ENCODE measurements around the gene CCT3.
"Not testable (repeated sequence)": the region's sequence is repeated elsewhere in the genome, so short reads cannot be mapped to it uniquely, and the experiment has no call there.

The CCT3 gene

DNA sequence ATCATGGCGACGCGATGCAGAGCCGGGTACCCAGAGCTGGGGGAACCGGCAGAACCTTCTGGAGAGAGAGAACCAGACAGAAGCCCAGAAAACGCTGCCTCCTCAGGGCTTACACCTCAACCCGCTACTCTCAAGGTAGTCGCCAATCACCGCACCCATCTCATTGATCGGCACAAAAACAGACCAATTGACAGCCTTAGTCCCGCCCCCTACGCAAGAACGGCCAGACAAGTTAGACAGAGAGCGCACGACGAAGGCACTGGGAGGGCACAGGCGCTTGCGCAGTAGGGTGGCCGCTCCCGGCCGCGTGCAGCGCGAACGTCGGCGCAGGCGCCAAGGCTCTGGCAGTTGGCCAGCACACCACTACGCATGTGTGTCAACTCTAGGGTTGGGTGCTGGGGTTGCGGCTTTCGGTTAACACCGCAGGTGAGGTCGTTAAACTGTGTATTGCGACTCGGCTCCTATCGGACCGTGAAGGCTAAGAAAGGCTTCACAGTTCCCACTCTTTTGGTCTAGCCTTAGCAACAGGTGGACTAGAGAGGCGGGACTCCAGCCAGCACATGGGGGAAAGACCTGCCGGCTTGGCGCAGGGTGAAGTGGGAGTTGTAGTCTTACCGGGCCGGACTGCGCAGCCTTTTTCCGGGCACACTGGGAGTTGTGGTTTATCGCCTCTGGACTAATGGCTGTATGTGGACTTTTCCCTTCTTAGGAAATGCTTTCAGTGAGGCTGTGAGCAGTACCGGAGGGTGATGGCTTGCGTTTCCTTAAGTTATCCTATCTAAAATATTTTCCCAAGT lies at the start of gene CCT3, which contains the start of gene TSACC:
Gene CCT3, minus strand, starts transcription at position 113 of the 797 bp plus-strand sequence. Its CDS starts 108 bp downstream, at position 5.
Gene TSACC, plus strand, starts transcription at position 347 of the 797 bp plus-strand sequence. CDS start 1,232 bp downstream, outside the sequence.
- peak; percentile 100 for DNase-seq

DNA sequence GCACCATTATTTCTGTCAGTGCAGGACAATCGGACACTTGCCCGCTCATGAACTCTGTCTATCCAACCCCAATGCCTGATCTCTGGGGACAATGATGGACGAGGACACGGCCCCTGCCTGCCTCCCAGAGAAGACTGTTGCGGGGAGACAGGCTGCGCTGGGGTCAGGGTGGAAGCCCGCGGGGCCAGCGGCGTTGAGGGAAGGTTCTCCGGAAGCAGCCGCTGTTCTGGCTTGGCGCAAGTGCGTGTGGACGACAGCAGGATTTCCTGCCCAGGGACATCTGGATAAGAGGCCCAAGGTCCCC lies 49.7 kb upstream of the CCT3 start:
- DNase-seq = no peak

DNA sequence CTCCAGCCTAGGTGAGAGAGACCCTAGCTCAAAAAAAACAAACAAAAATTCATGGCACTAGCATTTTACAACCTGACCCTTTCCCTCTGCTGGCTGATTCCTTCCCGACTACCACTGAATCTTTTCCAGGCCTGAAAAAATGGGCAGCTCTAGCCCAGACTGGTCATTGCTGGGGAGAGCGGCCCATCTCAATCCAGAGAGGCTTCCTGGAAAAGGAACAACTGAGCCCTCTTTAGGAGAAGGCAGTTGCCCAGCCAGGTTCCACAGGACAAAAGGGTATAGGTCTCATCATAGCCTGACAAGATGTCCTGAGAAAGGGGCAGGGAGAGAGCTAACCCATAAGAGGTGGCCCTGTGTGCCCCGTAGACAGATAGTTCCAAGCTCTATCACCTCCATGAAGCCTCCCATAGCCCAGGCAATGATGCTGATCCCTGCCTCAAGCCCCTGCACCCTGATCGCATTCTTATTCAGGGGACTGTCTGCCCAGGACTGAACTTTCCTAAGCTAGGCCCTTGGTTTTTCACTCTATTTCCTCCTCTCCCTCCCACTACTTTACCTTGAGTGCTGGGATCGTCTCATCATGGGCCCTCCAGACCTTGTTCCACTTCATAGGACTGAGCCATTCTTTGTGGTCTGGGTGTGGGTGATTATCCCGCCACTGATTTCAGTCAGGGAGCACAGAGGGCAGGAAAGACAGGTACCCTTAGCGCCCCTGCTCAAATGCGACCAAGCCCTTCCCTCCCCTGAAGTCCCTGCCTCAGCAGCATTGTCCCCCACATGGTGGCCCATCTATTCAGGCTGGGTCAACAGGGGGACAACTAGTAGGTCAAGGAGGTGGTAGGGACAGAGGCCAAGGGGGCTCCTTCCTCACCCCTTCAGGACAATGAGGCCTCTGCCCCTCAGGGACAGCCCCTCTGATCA lies 49.1 kb upstream of the CCT3 start:
- DNase-seq = no peak

DNA sequence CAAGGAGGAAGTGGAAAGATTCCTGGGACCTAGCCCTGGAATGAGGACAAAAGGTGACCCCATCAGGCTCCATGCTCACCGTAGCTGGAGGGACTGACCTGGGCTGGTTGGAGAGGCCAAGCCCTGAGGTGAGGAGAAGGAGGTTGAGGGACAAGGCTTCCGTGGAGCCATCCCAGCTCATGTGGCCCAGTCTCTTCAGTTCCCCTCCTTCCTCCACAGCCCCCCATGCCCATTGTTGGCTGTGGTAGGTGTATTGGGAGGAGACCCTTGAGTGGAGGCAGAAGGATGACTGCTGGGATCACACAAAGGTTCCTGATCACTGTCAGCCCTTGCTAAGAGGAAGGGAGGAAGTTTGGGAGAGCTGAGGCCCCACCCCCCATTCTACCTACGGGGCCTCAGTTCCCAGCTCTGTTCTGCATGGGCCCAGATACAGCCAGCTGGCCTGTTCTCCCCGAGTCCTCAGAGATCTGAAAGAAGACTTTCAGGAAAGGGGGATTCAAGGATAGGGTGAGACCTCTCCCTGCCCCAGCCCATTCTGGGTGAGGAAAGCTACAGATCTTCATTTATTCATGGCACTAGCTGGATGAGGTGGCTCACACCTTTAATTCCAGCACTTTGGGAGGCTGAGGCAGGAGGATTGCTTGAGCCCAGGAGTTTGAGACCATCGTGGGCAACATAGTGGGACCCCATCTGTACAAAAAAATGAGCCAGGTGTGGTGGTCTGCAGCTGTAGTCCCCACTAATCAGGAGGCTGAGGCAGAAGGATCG lies 48.2 kb upstream of the CCT3 start:
- no peak for DNase-seq

DNA sequence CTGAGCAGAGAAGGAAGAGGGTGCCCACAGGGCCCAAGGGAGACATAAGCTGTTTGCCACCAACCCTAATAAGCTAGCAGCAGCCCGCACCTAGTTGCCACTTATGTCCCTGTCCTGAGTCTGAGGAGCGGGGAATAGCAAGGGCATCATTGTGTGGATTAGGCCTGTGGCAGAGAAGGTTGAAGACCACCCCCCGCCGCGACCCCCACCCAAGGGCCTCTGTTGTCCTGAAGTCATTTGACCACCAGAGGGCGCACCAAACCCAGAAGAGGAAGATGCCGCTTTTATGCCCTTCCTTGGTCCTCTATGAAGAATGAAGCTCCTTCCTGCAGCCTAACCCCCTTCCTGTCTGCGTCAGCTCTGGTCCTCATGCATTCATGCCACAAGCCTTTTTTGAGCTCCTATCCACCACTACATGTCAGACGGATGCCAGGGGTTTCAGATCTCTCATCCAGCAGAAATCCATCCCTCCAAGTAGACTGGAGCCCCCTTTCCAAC lies 47.5 kb upstream of the CCT3 start:
- peak; percentile 69 for DNase-seq

DNA sequence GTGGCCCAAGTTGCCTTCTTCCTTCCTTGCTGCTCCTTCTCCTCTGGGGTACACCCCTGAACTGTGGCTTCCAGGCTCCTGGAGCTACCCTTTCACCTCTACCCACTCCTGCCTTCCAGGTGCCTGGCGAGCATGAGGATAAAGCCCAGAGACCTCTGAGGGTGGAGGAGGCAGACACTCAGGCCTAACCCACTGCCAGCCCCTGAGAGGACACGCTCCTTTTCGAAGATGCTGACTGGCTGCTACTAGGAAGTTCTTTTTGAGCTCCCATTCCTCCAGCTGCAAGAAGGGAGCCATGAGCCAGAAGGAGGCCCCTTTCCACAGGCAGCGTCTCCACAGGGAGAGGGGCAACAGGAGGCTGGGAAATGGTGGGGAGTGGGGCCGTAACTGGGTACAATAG lies 46.6 kb upstream of the CCT3 start:
- no peak for DNase-seq

DNA sequence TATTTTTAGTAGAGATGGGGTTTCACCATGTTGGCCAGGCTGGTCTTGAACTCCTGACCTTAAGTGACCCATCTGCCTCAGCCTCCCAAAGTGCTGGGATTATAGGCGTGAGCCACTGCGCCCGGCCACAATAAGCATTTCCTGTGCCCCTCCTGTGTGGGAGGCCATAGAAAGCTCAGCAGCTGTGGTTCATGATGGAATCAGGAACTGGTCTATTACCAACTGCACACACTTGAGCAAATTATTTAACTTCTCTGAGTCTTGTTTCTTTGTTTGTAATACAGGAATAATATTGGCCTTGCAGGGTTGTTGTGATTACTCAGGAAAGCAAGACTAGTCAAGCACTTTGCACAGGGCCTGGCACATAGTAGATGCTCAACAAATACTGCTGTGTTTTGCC lies 45.9 kb upstream of the CCT3 start:
- DNase-seq = no peak

DNA sequence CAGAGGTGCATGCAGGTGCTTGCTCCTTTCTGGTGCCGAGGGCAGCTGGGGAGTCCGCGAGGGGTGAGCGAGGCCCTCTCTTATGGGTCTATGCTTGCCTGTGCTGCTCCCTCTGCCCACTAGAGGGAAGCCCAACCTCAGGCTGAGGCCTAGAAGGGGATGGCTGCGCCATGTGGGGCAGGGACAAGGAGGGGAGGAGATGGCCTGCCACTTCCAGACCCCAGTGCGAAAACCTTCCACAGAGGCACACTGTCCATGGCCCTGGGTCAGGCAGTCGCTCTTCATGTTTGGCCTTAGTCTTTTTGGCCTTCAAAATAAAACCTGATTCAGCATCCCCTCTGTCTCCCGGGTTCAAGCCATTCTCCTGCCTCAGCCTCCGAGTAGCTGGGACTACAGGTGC lies 44.9 kb upstream of the CCT3 start:
- peak; percentile 44 for DNase-seq

DNA sequence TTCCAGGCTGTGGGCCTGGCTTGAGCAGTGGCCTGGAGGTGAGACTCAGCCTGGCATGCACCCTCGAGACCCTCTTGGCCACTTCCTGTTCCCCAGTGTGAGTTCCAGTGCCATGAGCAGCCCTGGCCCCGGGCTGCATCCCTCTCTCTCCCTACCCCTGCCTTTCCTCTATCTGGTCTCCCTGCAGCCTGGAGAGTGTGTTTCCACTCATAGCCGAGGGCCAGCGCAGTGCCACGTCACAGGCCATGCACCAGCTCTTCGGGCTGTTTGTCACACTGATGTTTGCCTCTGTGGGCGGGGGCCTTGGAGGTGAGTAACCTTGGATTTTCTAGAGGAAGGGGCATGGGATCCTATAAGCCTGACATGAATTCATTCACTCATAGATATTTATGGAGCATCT lies 44.5 kb upstream of the CCT3 start:
- no peak for DNase-seq

DNA sequence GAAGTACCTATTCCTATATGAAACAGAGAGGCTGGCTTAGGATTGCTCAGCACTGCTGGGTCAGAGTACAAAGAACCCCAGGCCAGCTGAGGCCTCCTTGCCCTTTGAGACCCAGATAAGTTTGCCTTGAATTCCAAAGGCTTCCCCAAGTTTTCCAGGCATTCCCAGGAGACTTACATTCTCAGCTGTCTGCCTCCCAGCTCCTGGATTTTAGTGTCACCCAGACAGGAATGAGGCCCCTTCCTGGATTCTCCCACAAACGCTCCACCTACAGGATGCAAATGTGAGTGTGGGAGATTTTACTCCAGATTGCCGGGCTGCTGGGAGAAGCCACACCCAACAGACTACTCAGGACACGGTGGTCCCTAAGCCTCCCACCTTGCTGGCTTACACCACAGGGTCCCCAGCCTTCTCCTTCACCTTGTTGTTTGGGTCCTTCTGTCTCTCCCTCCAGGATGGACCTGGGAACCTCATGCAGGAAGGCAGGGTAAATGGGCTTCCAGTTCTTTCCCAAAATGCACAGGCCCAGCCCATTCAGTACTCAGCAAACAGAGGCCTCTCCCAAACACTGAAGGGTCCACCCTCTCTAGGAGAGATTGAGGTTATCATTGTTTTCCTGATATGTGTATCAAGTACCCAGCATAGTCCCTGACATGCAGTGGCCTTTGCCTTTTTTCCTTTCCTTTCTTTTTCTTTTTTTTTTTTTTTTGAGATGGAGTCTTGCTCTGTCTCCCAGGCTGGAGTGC lies 41.5 kb upstream of the CCT3 start:
- peak; percentile 36 for DNase-seq

DNA sequence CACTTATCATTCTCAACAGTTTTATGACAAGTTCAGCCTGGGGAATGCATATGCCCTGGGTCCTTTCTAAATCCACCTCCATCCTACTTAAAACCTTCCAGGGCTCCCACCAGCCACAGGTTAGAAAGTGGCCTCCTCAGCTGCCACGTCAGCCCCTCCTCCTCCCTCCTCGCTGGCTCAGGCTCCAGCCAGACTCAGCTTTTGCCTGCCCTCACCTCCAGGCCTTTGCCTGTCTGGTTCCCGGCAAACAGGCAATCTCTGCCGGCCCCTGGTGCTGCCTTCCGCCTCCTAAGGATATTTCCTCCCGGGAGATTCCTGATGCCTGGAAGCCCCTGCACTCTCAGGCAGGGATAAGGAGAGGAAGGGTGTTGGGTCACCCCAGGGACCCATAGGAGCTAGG lies 40.5 kb upstream of the CCT3 start:
- peak; percentile 10 for DNase-seq

DNA sequence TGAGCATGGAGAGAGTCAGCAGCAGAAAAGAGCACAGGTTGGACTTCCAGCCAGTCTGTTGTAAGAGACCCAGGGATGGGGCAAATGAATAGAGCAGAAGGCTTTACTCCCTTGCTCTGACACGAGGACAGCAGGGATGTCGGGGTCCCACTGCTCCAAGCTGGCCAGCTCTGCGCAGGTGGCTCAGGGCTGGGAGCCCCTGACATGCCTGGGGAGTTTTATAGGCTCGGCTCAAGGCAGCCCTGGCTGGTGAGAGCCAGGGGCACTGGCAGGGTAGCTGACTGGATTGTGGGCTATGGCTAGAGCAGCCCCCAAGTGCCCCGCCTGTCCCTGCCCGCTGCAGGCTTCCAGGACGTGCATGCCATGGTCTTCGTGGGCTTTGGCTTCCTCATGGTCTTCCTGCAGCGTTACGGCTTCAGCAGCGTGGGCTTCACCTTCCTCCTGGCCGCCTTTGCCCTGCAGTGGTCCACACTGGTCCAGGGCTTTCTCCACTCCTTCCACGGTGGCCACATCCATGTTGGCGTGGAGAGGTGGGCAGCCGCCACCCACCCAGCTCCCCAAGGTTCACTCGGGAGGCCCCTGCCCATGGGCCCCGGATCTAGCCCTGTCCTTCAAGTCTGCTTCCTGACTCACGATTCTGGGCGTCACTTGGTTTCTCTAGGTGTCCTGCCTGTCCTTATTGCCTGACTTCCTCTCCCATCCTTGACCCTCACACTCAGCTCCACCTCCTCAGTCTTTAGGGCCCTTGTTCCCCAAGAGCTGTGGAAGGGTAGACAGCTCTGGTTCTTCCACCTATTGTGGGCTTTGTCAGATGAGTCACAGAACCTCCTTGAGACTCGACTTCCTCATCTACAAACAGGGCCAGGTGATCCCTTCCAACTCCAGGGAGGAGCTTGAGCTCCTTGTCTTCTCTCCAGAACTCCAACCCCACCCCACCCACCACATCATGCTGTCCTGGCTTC lies 39.1 kb upstream of the CCT3 start:
- no peak for DNase-seq

DNA sequence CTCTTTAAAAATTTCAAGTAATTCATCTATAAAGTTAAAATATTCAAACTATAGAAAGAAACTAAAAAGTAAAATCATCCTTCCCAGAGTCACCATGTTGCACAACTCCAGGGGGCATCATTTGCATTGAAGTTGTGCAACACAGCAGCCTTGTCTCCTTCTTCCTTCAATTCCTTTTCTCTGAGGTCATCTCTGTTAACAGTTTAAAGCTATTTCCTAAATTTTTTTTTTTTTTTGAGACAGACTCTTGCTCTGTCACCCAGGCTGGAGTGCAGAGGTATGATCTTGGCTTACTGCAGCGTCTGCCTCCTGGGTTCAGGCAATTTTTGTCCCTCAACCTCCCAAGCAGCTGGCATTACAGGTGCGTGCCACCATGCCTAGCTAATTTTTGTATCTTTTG lies 38.1 kb upstream of the CCT3 start:
- DNase-seq = no peak

DNA sequence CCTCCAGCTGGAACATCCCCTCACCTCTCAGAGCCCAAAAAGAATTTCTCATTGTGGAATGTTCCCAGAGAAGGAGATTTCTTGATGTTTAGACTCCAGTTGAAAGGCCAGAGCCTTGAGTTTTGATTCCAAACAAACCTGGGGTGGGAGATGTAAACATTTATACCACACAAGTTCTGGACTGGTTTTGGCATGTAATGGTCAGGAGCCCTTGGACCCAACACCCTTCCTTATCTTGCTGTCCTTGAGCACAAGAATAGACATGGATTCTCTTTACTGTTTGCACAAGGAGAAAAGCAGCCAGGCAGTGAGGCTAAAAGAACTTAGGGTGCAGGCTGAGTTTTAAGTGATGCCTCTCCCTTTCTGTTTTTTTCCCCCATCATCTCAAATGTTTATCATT lies 35.5 kb upstream of the CCT3 start:
- DNase-seq = no peak

DNA sequence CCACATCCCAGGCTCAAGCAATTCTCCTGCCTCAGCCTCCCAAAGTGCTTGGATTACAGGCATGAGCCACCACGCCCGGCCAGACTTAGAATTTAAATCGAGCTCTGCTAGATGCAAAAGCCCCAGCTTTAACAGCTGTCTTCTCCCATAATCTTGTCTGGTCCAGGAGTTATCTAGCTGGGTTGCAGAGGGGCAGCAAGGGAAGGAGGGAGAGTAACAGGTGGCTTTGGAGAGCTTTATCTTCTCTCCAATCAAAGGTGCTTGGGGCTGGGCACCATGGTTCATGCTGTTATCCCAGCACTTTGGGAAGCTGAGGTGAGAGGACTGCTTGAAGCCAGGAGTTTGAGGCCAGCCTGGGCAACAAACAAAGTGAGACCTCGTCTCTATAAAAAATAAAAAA lies 34.8 kb upstream of the CCT3 start:
- DNase-seq = no peak

DNA sequence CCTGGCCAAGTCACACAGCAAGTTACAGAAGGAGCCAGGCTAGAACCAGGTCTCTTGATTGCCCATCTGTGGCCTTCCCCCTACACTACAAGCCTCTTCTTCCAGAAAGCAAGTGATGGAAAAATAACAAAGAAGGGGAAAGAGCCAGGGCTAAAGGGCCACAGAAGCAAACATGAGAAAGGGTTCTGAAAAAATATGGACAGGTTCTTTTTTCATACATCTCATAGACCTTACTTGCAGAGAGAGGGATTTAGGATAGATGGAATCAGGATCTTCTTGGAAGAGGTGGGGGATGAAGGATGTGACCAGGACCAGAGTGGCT lies 34.1 kb upstream of the CCT3 start:
- peak; percentile 5 for DNase-seq

DNA sequence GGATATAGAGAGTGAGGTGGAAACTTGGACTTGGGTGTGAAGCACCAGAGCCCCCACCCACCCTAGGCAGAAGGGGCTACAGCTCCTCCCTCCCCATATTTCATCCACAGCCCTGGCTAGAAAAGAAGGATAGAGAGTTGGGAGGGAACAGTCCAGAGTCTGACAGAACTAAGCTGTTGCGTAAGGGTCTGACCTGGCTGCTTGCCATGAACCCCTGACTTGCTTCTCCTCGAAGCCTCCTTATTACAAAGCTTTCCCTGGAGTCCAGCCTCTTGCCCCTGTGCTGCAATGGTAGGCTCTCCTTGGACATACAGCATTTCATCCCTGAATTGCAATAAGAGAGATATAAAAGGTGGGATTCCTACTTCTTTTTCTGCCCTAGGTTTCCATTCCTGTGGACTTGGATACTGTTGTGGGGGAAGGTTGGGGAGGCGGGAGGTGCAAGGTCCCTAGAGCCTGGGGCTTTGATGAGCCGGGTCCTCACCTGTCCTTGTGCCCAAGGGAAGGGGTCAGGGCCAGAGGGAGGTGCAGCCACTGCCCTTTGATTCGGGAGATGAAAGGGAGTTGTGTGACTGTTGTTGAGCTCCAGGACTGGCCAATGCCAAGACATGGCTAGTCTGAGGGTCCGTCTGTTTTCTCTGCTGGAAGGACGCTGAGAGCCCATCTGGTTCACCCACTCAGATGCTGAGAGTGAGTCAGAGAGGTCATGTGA lies 33.6 kb upstream of the CCT3 start:
- no peak for DNase-seq

DNA sequence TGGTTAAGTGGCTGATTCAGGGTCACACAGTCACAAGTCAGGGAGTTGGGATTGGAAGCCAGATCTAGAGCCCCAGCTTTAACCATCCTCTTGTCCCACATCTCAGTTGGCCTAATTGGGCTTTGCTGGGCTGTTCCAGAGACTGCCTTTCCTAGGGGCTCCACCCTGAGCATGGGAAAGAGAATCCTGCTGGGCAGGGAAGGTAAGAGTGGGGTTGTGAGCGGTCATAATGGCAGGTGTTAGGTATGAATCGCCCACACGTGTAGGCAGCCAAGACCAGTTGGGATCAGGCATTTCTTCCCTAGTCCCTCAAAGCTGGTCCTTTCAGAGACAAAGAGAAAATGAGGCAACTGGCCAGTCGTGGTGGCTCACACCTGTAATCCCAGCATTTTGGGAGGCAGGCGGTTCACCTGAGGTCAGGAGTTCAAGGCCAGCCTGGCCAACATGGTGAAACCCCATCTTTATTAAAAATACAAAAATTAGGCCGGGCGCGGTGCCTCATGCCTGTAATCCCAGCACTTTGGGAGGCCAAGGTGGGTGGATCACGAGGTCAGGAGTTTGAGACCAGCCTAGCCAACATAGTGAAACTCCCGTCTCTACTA lies 31.7 kb upstream of the CCT3 start:
- not testable (repeated sequence) for DNase-seq

DNA sequence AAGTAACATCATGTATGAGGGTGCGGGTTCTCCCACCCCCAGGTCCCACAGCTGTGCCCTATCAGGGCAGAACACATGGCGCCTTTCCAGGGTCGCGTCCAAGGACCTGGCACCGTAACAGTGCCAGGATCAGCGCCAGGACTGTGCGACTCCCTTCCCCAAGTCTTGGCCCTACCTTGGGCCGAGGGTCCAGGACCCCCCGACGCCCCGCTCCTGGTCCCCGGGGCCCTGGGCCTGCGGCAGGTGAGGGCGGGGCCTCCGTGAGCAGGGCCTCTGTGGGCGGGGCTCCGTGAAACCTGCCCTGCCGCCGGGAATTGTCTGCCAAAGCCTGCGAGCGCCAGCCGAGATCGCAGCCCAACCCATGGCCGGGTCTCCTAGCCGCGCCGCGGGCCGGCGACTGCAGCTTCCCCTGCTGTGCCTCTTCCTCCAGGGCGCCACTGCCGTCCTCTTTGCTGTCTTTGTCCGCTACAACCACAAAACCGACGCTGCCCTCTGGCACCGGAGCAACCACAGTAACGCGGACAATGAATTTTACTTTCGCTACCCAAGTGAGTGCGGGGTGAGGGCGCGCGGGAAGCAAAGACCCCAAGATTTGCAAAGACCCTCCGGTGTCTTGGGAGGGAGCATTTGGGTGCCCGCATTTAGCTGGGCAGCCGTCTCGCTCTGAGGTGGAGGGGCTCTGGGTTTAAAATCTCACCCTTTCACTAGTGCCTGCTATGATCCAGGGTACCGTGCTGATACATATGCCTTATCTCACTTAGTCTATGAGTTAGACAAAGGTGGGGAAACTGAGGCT lies 31.0 kb upstream of the CCT3 start, which contains the start of gene RHBG:
Gene RHBG, plus strand, starts transcription at position 323 of the 796 bp plus-strand sequence. Its CDS starts 39 bp downstream, at position 362.
- peak; percentile 8 for DNase-seq

All from NCI-H2171 treated with DMSO at 0.1 percent for 48 hours (cell line).